ENCODE results near the gene PREX1. TPM values are rescaled to one million over a fixed set of nuclear protein-coding genes. Genes with fewer than 3 reads are reported as not detected.

PREX1 gene
- total and polyA plus RNA-seq, 2 donors (not counting 3 experiments of a cell fraction or from before 2014, with no cell fraction given): 51.3 to 72.9 TPM

- H3K4me3 ChIP-seq (replicated peaks in 1 of 3; ENCODE audit: insufficient read depth in 1 of 3, low read depth in 1 of 3, low read length in 3 of 3): no peak overlapping the region
- H3K4me2 ChIP-seq (ENCODE audit: insufficient read depth, low read length): no peak overlapping the region
- intact Hi-C loops (cut with micrococcal nuclease) (no loop called here), dilution Hi-C loops (cut with MboI; ENCODE audit: extremely low pct_ligation_motif_present, low sequenced_read_pairs) (no loop called here)
- H3K9me3 ChIP-seq (replicated peaks; ENCODE audit: control insufficient read depth, insufficient read depth, low read length): no peaks in the 10 kb centered on the region
- FAIRE-seq (no peak), DNase-seq (ENCODE audit: low read depth, low spot score) (no peak)
- TF ChIP-seq CTCF (IDR thresholded peaks at IDR 0.05; ENCODE audit: extremely low read depth in 1 of 2, insufficient read depth in 1 of 2, low read depth in 1 of 2, low read length in 2 of 2) (no peak), EZH2 (IDR thresholded peaks at IDR 0.05; ENCODE audit: borderline replicate concordance, low read depth, low read length, severe bottlenecking) (no peak), POLR2AphosphoS5 (IDR thresholded peaks at IDR 0.05; ENCODE audit: insufficient read depth, low read depth, low read length) (no peak), GATA2 (IDR thresholded peaks at IDR 0.05; ENCODE audit: insufficient read depth, insufficient read length, low read depth, low read length) (no peak), MYC (IDR thresholded peaks at IDR 0.05; ENCODE audit: low read depth, low read length) (no peak), JUN (IDR thresholded peaks at IDR 0.05; ENCODE audit: borderline replicate concordance, insufficient read depth, insufficient read length, low read depth) (no peak), FOS (IDR thresholded peaks at IDR 0.05; ENCODE audit: borderline replicate concordance, insufficient read depth, low read length) (no peak), POLR2A (IDR thresholded peaks at IDR 0.05; ENCODE audit: low read depth, low read length) (no peak)
- TF ChIP-seq, protein P1, sequence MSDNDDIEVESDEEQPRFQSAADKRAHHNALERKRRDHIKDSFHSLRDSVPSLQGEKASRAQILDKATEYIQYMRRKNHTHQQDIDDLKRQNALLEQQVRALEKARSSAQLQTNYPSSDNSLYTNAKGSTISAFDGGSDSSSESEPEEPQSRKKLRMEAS (IDR thresholded peaks at IDR 0.05; ENCODE audit: insufficient read depth, insufficient read length): no peak
- ChIA-PET CTCF (interaction anchor here (1.2 kb wide), 1 partner anchor 51 kb away, joined by 6 read pairs; no protein-coding TSS in a partner anchor), POLR2A (no interaction called here)
- H4K20me1 ChIP-seq (replicated peaks; ENCODE audit: control insufficient read depth, extremely low read depth, insufficient read depth, low read length): peaks cover 2% of the 10 kb centered on the region
- no TSS peak for BruUV-seq (replicated peaks)
- no peaks in the 10 kb centered on the region for H3K4me1 ChIP-seq (ENCODE audit: control insufficient read depth, extremely low read depth, insufficient read depth, low read length)
- H3K36me3 ChIP-seq (ENCODE audit: control insufficient read depth in 2 of 2, extremely low read depth in 1 of 2, insufficient read depth in 2 of 2, low read length in 2 of 2): peaks cover 0 to 2% of the 10 kb centered on the region in 2 experiments
- no peak overlapping the region for H2AFZ ChIP-seq (ENCODE audit: low read depth, low read length)
- peaks cover 47% of the 10 kb centered on the region for H3K79me2 ChIP-seq (ENCODE audit: control insufficient read depth, insufficient read depth, low read length)
- no peak overlapping the region for H3K27ac ChIP-seq (ENCODE audit: insufficient read depth, low read depth, low read length)
- H3K9ac ChIP-seq (replicated peaks; ENCODE audit: extremely low read depth, insufficient read depth, low read length): no peak overlapping the region
- H3K9me1 ChIP-seq (replicated peaks; ENCODE audit: control insufficient read depth, extremely low read depth, insufficient read depth, low read length): no peaks in the 10 kb centered on the region
- H3K27me3 ChIP-seq (ENCODE audit: control insufficient read depth in 2 of 2, insufficient read depth in 2 of 2, low read length in 2 of 2): no peaks in the 10 kb centered on the region
Measured at GRCh38 chr20:48708630-48709029, 119.2 kb downstream of the PREX1 start.
